Subcutaneous abdominal adipose tissue (tissue), 5 donors: Measurements from ENCODE around the gene GBP2.

Source experiments
- H3K27ac ChIP-seq: one replicate; pipeline ENCODE4 v1.7.0; 2013; ENCODE audit warnings: low read depth, mild to moderate bottlenecking, inconsistent platforms, low read length, moderate library complexity
- H3K27me3 ChIP-seq, 5 donors: one replicate each; pipeline ENCODE4 v1.7.0; 2013; ENCODE audit warnings: low read length in 5 of 5, inconsistent platforms in 1 of 5; ENCODE audit not compliant: control insufficient read depth in 5 of 5, insufficient read depth in 4 of 5
- H3K36me3 ChIP-seq, 5 donors: one replicate each; pipeline ENCODE4 v1.7.0; 2013; ENCODE audit warnings: low read length in 5 of 5; ENCODE audit not compliant: control insufficient read depth in 5 of 5, insufficient read depth in 5 of 5
- H3K4me1 ChIP-seq, 5 donors: one replicate each; pipeline ENCODE4 v1.7.0; 2013; ENCODE audit warnings: low read length in 5 of 5, mild to moderate bottlenecking in 3 of 5, moderate library complexity in 1 of 5; ENCODE audit not compliant: control insufficient read depth in 5 of 5, insufficient read depth in 5 of 5
- H3K4me3 ChIP-seq, 5 donors: one replicate each; pipeline ENCODE4 v1.7.0; 2013; ENCODE audit warnings: low read length in 5 of 5, low read depth in 1 of 5
- H3K9ac ChIP-seq, 5 donors: one replicate each; pipeline ENCODE4 v1.7.0; 2013; ENCODE audit warnings: low read length in 5 of 5, mild to moderate bottlenecking in 4 of 5, moderate library complexity in 3 of 5
- H3K9me3 ChIP-seq, 5 donors: one replicate each; pipeline ENCODE4 v1.7.0; 2013; ENCODE audit warnings: low read length in 5 of 5; ENCODE audit not compliant: control insufficient read depth in 5 of 5
- donor health status: healthy.
- donor health status: healthy.
- donor health status: healthy.
- donor health status: healthy.
- donor health status: healthy.

The GBP2 gene

DNA sequence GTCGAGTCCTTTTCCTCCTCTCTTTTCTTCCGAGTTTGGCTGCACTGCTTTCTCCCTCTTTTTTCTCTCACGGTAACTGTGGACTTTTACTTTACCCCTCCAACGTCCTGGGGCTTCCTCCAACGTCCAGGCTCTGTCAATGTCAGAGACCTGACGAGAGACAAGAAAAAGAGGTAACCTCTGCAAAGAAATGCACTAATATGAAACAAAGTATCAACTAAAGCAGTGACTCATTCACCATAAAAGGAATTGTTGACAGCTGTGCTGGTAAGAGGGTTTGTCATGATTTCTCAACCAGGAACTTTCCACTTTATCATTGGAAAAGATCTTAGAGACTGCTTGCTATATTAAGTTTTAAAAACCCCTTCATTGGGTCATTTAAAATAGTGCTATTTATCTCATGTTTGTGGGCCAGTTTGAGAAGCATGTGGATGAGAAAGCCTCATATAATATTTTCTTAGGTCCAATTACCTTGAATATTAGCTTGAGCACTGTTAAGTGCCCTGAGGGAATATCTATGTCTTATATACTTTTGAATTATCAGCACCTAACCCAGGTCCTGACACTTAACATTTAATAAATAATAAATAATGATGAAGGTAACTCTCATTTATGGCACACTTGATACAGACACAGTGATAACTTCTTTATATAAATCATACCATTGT lies at the start of gene GBP2:
Gene GBP2, minus strand, starts transcription at position 202 of the 668 bp plus-strand sequence. CDS start 4,148 bp downstream, outside the sequence.
- no peaks in the 10 kb centered on the region for H3K9me3 ChIP-seq
- H3K27ac ChIP-seq, result peak within 1 kb of the TSS; percentile 92
- H3K4me1 ChIP-seq, result peaks cover 3 to 63% (median 44%) of the 10 kb centered on the region in 5 donors
- peaks cover 0 to 8% (median 8%) of the 10 kb centered on the region in 5 donors for H3K36me3 ChIP-seq
- peak within 1 kb of the TSS; percentile 64 to 85 (median 79) for H3K9ac ChIP-seq
- no peaks in the 10 kb centered on the region for H3K27me3 ChIP-seq
- H3K4me3 ChIP-seq, result peak within 1 kb of the TSS; percentile 75 to 93 (median 85)

GRCh38 chr1:89174491-89174890 lies 48.6 kb upstream of the GBP2 start:
- Histone ChIP-seq H3K27me3 (no peaks in the 10 kb centered on the region), H3K9ac (no peak overlapping the region), H3K27ac (no peak overlapping the region), H3K4me1 (no peaks in the 10 kb centered on the region), H3K9me3 (no peaks in the 10 kb centered on the region), H3K36me3 (no peaks in the 10 kb centered on the region), H3K4me3 (no peak overlapping the region)

DNA sequence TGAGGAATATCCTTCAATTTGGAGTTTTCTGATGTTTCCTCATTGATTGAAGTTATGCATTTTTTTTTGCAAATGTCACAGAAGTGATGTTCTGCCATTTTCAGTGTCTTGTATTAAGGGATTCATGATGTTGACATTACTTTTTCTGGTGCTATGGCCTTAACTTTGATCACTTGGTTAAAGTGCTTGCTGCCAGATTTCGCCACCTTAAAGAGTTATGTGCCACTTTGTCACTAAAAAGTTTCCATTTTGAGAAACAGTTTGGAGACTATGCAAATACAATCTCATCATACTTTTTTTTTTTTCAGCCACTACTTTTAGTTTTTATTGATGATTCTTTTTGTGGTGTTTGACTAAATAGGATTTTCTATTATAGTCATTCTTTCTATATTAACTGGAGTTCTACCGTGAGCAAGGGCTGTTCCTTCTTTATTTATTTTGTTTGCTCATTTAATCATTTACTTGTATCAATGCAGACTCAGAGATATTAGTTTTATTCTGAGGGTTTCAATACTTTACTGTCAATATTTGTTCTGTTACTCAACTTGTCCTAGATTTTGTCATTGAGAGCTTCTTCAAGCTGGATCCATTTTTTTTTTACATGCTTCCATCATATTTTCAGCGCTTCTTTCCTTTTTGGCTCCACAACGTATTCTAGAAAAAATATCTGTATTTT lies 46.7 kb upstream of the GBP2 start:
- Histone ChIP-seq H3K4me1 (no peaks in the 10 kb centered on the region), H3K27ac (no peak overlapping the region), H3K36me3 (no peaks in the 10 kb centered on the region), H3K27me3 (no peaks in the 10 kb centered on the region), H3K9me3 (no peaks in the 10 kb centered on the region), H3K9ac (no peak overlapping the region), H3K4me3 (no peak overlapping the region)

GRCh38 chr1:89171067-89171438 lies 45.1 kb upstream of the GBP2 start:
- no peaks in the 10 kb centered on the region for H3K4me1 ChIP-seq
- no peak overlapping the region for H3K9ac ChIP-seq
- H3K36me3 ChIP-seq, result no peaks in the 10 kb centered on the region
- H3K27ac ChIP-seq, result no peak overlapping the region
- no peaks in the 10 kb centered on the region for H3K27me3 ChIP-seq
- H3K4me3 ChIP-seq, result no peak overlapping the region
- no peaks in the 10 kb centered on the region for H3K9me3 ChIP-seq

- no peak overlapping the region for H3K4me3 ChIP-seq
- H3K9ac ChIP-seq, result no peak overlapping the region
- no peaks in the 10 kb centered on the region for H3K27me3 ChIP-seq
- H3K4me1 ChIP-seq, result no peaks in the 10 kb centered on the region
- H3K9me3 ChIP-seq, result no peaks in the 10 kb centered on the region
- H3K36me3 ChIP-seq, result no peaks in the 10 kb centered on the region
- no peak overlapping the region for H3K27ac ChIP-seq
Observed at GRCh38 chr1:89170170-89171066, 44.5 kb upstream of the GBP2 start.

DNA sequence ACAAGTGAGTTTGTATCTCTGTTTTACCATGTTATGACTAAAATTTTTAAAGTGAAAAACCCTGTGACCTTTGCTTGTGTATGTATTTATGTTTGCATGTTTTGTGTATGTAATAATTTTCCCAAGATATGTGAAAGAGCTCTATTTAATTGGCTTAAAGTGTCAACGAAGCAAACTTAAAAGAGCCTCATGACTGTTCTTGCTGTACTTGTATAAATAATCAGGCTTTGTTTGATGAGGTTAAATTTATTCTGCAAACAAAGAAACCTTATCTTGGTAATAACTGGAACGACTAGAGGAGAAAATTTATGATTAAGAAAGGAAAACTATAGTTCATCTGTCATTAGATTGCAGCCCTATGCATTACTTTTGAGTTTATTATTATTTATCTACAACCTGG lies 43.3 kb upstream of the GBP2 start:
- Histone ChIP-seq H3K9me3 (no peaks in the 10 kb centered on the region), H3K4me1 (no peaks in the 10 kb centered on the region), H3K27me3 (no peaks in the 10 kb centered on the region), H3K36me3 (no peaks in the 10 kb centered on the region), H3K9ac (no peak overlapping the region), H3K27ac (no peak overlapping the region), H3K4me3 (no peak overlapping the region)

DNA sequence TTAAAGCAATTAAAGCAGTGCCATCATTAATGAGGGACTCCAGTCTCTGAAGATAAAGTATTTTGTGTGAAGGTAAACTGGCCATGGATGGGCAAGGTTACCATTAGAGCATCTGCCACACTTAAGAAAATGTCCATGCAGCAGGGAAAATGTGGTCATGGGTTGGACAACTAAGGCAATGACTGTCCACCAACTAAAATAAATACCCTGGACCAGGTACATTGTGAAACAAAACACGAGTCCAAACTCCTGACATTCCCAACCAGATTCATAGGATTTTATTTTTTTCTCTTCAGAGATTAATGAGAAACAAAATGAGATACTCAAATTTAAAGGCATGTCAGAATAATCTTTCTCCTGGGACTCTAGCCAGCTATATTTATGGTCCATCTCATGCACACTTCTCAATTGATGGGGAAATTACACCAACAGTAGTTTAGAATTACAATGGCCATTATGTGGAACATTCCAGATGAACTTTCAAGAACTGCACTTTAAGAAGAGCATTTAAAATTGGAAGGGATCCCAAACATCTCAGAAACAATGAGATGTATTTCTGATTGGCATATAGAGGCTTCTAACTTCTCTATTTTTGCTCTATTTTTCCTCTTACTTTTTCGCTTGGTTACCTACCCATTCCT lies 41.8 kb upstream of the GBP2 start:
- Histone ChIP-seq H3K27me3 (no peaks in the 10 kb centered on the region), H3K4me1 (no peaks in the 10 kb centered on the region), H3K36me3 (no peaks in the 10 kb centered on the region), H3K9ac (no peak overlapping the region), H3K27ac (no peak overlapping the region), H3K9me3 (no peaks in the 10 kb centered on the region), H3K4me3 (no peak overlapping the region)

- Histone ChIP-seq H3K36me3 (no peaks in the 10 kb centered on the region), H3K9me3 (no peaks in the 10 kb centered on the region), H3K4me1 (no peaks in the 10 kb centered on the region), H3K27me3 (no peaks in the 10 kb centered on the region), H3K9ac (no peak overlapping the region), H3K4me3 (no peak overlapping the region), H3K27ac (no peak overlapping the region)
Observed at GRCh38 chr1:89166705-89167104, 40.8 kb upstream of the GBP2 start.

DNA sequence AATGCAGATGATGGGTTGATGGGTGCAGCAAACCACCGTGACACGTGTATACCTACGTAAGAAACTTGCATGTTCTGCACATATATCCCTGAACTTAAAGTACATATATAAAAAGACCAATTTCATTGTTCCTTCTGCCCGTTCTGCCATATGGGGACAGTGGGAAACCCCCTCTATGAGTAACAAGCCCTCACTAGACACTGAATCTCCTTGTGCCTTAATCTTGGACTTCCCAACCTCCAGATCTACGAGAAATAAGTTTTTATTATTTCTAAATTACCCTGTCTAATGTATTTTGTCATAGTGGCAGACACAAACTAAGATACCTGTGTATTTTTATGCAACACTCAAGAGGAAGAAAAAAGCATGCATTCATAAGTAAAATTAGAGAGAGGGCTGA lies 39.9 kb upstream of the GBP2 start:
- H3K9me3 ChIP-seq, result peaks cover 0 to 4% (median 0%) of the 10 kb centered on the region in 5 donors
- no peak overlapping the region for H3K9ac ChIP-seq
- H3K4me1 ChIP-seq, result no peaks in the 10 kb centered on the region
- no peak overlapping the region for H3K27ac ChIP-seq
- H3K36me3 ChIP-seq, result no peaks in the 10 kb centered on the region
- no peak overlapping the region for H3K4me3 ChIP-seq
- no peaks in the 10 kb centered on the region for H3K27me3 ChIP-seq
